Tibial nerve (tissue), 4 donors: Measurements from ENCODE around the gene TRIM50.
"Not testable (repeated sequence)": the region's sequence is repeated elsewhere in the genome, so short reads cannot be mapped to it uniquely, and the experiment has no call there.

Source experiments
- EP300 ChIP-seq, 2 donors: sonication (generic); formaldehyde crosslinking; IDR thresholded peaks; one replicate each; pipeline ENCODE4 v1.6.1; 2017; ENCODE audit warnings: antibody characterized with exemption in 2 of 2, mild to moderate bottlenecking in 1 of 2
- POLR2A ChIP-seq, 2 donors: fragments of 450-650 bp; IDR thresholded peaks; one replicate each; pipeline ENCODE4 v1.6.1; 2017; ENCODE audit warnings: antibody characterized with exemption in 2 of 2, mild to moderate bottlenecking in 2 of 2, moderate library complexity in 2 of 2
- TF ChIP-seq, protein P1 (sequence below), 5 experiments: fragments of 200-600 bp in 3 of 5; fragments of 450-650 bp in 2 of 5; sonication (generic) in 3 of 5; IDR thresholded peaks; one replicate each; pipeline ENCODE4 v1.5.1; 2016 to 2019; ENCODE audit warnings: antibody characterized with exemption in 5 of 5, mild to moderate bottlenecking in 3 of 5, moderate library complexity in 2 of 5

DNA sequence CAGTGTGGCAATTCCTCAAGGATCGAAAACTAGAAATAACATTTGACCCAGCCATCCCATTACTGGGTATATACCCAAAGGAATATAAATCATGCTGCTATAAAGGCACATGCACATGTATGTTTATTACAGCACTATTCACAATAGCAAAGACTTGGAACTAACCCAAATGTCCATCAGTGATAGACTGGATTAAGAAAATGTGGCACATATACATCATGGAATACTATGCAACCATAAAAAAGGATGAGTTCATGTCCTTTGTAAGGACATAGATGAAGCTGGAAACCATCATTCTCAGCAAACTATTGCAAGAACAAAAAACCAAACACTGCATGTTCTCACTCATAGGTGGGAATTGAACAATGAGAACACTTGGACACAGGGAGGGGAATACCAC lies 32.7 kb upstream of the TRIM50 start:
- TF ChIP-seq, protein P1, sequence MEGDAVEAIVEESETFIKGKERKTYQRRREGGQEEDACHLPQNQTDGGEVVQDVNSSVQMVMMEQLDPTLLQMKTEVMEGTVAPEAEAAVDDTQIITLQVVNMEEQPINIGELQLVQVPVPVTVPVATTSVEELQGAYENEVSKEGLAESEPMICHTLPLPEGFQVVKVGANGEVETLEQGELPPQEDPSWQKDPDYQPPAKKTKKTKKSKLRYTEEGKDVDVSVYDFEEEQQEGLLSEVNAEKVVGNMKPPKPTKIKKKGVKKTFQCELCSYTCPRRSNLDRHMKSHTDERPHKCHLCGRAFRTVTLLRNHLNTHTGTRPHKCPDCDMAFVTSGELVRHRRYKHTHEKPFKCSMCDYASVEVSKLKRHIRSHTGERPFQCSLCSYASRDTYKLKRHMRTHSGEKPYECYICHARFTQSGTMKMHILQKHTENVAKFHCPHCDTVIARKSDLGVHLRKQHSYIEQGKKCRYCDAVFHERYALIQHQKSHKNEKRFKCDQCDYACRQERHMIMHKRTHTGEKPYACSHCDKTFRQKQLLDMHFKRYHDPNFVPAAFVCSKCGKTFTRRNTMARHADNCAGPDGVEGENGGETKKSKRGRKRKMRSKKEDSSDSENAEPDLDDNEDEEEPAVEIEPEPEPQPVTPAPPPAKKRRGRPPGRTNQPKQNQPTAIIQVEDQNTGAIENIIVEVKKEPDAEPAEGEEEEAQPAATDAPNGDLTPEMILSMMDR (IDR thresholded peaks at IDR 0.05), result not testable (repeated sequence)
- not testable (repeated sequence) for TF ChIP-seq EP300, POLR2A (IDR thresholded peaks at IDR 0.05)
